Measurements from ENCODE around the gene ZACN.
"Not testable (repeated sequence)": the region's sequence is repeated elsewhere in the genome, so short reads cannot be mapped to it uniquely, and the experiment has no call there.

Gene ZACN

DNA sequence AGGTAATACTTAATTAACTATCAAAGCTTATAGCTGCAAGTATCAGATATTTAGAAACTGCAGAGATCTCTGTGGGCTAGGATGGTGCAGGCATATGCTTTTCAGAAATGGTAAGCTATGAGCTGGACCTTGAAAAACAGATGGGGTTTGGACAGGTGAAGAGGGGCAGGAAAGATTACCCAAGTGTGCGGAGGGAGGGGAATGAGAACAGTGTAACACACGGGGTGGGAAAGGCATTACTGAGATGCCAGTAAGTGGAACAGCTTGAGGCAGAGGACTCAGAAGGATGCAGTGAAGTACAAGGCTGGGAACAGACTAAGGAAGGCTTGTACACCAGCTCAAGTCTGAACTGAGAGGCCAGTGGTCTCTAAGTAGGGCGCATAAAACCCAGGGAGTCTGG is 29.7 kb upstream of the ZACN start:
- Mint-ChIP-seq H3K27me3 (no peaks in the 10 kb centered on the region), H3K4me1 (peaks cover 24% of the 10 kb centered on the region), H3K27ac (no peak overlapping the region), H3K9me3 (no peaks in the 10 kb centered on the region), H3K36me3 (ENCODE audit: low read depth) (peaks cover 56% of the 10 kb centered on the region), H3K4me3 (no peak overlapping the region)
- DNase-seq (no peak), ATAC-seq (no peak)

DNA sequence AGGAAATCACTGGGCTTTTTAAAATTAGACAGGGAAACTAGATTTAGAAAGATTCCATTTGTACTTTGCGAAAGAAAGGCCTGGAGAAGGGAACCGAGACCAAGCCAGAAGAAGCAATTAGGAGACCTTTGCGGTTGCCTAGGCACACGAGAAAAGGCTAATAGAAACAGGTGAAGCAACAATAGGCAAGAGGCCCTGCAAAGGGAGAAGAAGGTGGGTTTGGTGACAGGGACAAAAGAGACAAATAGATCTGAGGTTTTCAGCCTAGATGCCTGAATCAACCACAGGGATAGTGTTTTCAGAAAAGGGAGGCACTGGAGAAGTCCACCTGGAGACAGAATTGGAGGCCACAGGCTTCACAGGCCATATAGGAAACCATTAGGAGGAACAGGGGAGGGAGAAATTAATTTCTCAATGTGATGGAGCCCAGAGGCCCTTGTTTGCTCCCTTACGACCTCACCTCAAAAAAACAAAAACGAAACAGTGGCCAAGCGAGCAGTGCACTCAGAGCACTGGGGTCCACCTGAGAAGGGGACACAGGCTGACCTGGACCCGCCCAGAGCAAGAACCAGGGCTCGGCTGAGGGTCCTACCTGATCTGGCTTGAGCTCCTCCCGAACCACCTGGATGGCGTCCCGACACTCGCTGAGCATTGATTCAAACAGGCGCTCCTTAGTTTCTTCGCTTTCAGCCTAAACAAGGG is 29.0 kb upstream of the ZACN start:
- Mint-ChIP-seq H3K27me3 (no peaks in the 10 kb centered on the region), H3K27ac (peak overlapping the region; percentile 16), H3K36me3 (ENCODE audit: low read depth) (peaks cover 52% of the 10 kb centered on the region), H3K4me1 (peaks cover 29% of the 10 kb centered on the region), H3K9me3 (no peaks in the 10 kb centered on the region), H3K4me3 (no peak overlapping the region)
- no peak for ATAC-seq
- no peak for DNase-seq

DNA sequence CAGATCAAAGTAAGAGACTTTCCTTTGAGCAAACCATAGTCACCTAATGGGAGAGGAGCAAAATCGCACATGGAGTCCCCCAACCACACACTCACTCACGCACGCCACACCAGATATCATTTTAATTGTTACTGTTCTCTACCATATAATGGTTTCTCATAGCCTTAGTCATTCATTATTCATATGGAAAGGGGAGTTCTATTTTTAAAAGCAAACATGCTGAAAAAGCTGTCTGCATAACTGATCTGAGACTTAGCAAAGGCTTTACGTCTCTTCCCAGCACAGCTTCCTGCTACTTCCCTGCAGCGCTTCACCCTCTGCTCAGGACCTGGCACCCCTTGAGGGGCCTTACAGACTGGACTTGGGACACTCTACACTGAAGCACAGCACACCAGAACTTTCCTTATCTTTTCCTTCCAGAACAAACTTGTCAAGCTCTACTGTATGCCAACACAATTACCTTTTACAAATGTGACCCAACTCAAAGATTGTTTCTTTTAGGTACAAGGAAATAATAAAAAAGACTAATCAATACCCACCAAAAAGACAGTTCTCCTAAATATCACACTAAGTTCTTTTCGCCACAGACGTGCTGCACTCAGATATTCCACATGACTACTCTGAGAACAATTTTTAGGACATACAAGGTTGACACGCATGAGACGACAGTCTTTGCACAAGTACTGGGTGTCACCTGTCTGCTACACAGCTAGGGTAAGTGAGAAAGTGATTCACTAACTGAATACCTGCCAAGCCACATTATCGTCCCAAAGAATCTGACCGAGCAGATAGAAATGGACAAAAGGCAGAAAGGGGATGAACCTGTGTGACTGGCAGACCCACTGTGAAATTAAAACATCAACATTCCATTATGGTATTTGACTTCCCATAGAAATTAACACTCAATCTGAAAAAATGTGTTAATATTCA is 28.2 kb upstream of the ZACN start:
- H3K4me1 Mint-ChIP-seq, result peaks cover 29% of the 10 kb centered on the region
- H3K27ac Mint-ChIP-seq, result peak overlapping the region; percentile 16
- H3K27me3 Mint-ChIP-seq, result no peaks in the 10 kb centered on the region
- DNase-seq (no peak), ATAC-seq (no peak)
- H3K4me3 Mint-ChIP-seq, result no peak overlapping the region
- H3K9me3 Mint-ChIP-seq, result no peaks in the 10 kb centered on the region
- peaks cover 46% of the 10 kb centered on the region for H3K36me3 Mint-ChIP-seq (ENCODE audit: low read depth)

DNA sequence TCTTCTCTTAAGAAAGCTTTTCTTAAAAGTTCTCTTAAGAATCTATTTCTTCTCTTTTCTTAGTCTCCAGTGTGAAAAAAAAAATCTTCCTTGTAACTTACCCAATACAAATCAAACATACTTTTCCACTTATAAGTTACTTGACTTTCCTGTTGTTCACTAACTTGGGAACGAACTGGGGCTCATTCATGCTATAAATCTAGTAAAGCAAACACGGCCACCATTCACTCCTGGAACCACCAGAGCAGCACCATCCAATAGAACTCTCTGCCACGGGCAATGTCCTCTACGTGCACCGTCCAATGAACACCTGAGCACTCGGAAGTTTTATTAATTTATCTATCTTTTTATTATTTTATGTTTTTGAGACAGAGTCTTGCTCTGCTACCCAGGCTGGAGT is 27.4 kb upstream of the ZACN start:
- H3K27me3 Mint-ChIP-seq, result no peaks in the 10 kb centered on the region
- ATAC-seq (no peak), DNase-seq (no peak)
- H3K36me3 Mint-ChIP-seq (ENCODE audit: low read depth), result peaks cover 49% of the 10 kb centered on the region
- peaks cover 29% of the 10 kb centered on the region for H3K4me1 Mint-ChIP-seq
- H3K9me3 Mint-ChIP-seq, result no peaks in the 10 kb centered on the region
- no peak overlapping the region for H3K27ac Mint-ChIP-seq
- H3K4me3 Mint-ChIP-seq, result no peak overlapping the region

DNA sequence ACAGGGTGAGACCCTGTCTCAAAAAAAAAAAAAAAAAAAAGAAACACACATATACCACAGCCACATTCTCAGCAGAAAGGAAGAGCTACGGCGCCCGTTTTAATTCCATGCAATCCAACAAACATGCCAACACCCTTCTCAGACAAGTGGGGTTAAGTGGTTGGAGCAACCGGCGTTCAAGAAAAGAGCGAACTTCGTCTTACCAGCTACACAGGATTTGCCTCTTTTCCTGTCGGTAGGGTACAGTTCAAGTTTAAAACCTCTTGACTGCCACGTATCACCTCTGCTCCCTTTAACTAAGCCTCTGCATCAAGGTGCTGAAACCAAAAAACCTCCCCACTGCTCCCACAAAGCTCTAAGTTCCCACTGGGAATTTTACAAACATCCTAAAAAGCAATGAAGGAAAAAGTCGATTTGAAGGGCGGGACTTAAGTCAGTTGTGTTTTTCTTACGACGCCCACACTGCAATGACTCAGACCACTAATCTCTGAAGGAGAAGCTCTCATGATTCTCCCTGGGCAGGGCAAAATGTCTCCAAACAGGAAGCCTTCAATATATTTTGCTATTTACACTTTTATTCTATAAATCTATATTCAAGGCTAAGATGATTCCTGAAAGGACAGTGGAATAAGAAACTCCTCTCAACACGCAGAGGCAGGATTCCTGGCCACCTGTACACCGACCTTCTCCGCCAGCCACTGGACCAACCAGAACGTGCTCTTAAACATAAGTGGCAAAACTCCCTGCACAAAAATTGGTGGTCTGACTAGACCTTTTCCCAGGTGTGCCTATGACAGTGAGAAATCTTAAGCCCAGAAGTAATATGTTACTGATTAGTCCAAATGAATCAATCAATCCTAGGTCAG is 25.5 kb upstream of the ZACN start:
- no peak overlapping the region for H3K4me3 Mint-ChIP-seq
- peak overlapping the region; percentile 25 for H3K27ac Mint-ChIP-seq
- no peaks in the 10 kb centered on the region for H3K27me3 Mint-ChIP-seq
- DNase-seq, result no peak
- no peaks in the 10 kb centered on the region for H3K9me3 Mint-ChIP-seq
- ATAC-seq, result peak; percentile 50
- peaks cover 52% of the 10 kb centered on the region for H3K36me3 Mint-ChIP-seq (ENCODE audit: low read depth)
- peaks cover 29% of the 10 kb centered on the region for H3K4me1 Mint-ChIP-seq

DNA sequence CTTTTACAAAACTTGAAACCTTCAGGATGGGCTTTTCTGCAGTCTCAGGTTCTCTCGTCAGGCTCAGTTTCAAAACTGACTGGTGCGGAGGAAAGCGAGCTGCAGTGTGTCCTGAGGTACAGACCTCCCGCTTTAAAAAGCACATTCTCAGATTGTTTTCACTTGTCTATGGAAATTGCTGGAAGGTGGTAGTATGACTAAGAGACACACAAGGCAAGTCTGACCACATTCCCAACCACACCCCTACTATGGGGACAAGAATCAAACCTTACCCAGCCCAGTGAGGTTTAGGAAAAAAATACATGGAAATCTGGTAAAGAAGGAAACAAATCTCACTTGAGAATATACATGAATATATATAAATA is 24.9 kb upstream of the ZACN start:
- Mint-ChIP-seq H3K9me3 (no peaks in the 10 kb centered on the region), H3K27ac (peak overlapping the region; percentile 25), H3K36me3 (ENCODE audit: low read depth) (peaks cover 52% of the 10 kb centered on the region), H3K4me1 (peaks cover 28% of the 10 kb centered on the region), H3K4me3 (no peak overlapping the region), H3K27me3 (no peaks in the 10 kb centered on the region)
- no peak for ATAC-seq
- DNase-seq, result no peak

DNA sequence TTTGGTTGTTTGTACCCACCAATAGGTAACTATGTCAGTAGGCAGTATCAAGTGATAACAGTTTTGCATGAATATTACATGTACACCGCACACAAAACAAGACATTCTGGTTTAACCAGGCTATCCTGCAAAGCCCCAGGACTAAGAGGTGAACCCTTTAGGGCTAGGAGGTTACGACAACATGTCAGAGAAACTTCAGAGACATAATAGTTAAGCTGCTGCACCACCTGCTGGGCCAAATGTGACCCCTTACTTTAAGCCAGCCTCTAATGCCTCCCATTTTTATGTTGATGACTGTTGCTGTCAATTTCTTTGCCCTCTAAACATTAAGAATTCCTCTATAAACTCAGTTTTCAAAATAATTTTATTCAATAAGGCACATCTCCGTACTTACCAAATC is 22.1 kb upstream of the ZACN start:
- DNase-seq (no peak), ATAC-seq (no peak)
- Mint-ChIP-seq H3K9me3 (no peaks in the 10 kb centered on the region), H3K27me3 (no peaks in the 10 kb centered on the region), H3K4me1 (peaks cover 16% of the 10 kb centered on the region), H3K27ac (no peak overlapping the region), H3K4me3 (no peak overlapping the region), H3K36me3 (ENCODE audit: low read depth) (peaks cover 52% of the 10 kb centered on the region)

DNA sequence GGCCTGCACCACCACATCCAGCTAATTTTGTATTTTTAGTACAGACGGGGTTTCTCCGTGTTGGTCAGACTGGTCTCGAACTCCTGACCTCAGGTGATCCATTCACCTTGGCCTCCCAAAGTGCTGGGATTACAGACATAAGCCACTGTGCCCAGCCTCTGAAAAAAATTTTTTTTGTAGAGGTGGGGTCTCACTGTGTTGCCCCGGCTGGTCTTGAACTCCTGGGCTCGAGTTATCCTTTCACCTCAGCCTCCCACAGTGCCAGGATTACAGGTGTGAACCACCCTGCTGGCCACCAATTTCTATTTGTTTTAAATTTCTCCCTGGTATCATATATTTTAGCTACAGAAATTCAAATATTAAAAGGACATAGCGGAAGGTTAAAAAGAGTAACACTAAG is 20.7 kb upstream of the ZACN start:
- DNase-seq, result not testable (repeated sequence)

DNA sequence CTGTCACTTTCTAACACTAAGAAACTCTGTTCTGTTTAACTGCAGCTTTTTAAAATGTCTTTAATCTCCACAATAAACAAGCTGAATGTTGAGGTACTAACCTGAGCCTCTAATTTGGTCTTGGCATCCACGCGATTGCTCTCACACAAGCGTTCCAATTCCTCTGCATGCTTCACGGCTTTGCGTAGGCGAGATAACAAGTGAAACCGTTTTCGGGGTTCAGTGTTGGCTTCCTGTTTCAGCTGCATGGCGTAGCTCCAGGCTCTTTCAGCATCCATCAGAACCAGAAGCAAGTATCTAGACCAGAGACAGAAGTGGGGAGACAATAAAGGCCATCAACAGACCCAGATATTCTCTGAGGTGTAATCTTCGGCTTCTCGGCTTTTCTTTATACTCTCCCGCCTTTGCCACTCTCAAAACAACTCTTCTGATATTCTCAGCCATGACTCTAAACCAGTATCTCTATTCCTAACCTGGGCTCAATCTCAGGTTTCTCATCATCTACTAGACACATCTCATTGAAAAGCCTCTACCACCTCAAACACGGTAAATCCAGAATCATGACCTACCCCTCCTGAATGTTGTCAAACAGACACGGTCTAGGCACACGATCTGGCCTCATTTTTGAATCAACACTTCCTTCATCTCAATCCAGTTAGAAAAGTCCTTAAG is 15.0 kb upstream of the ZACN start:
- H3K4me1 Mint-ChIP-seq, result peaks cover 22% of the 10 kb centered on the region
- H3K36me3 Mint-ChIP-seq (ENCODE audit: low read depth), result peaks cover 66% of the 10 kb centered on the region
- no peak overlapping the region for H3K4me3 Mint-ChIP-seq
- no peaks in the 10 kb centered on the region for H3K27me3 Mint-ChIP-seq
- peak; percentile 19 for DNase-seq
- H3K9me3 Mint-ChIP-seq, result no peaks in the 10 kb centered on the region
- peak; percentile 52 for ATAC-seq
- peak overlapping the region; percentile 36 for H3K27ac Mint-ChIP-seq

More for the DNA sequence above, 20.7 kb upstream of the ZACN start:
- H3K9me3 Mint-ChIP-seq, H3K27ac Mint-ChIP-seq, ATAC-seq, H3K4me3 Mint-ChIP-seq, H3K27me3 Mint-ChIP-seq: not testable (repeated sequence)
- H3K4me1 Mint-ChIP-seq, result peaks cover 15% of the 10 kb centered on the region
- peaks cover 58% of the 10 kb centered on the region for H3K36me3 Mint-ChIP-seq (ENCODE audit: low read depth)

DNA sequence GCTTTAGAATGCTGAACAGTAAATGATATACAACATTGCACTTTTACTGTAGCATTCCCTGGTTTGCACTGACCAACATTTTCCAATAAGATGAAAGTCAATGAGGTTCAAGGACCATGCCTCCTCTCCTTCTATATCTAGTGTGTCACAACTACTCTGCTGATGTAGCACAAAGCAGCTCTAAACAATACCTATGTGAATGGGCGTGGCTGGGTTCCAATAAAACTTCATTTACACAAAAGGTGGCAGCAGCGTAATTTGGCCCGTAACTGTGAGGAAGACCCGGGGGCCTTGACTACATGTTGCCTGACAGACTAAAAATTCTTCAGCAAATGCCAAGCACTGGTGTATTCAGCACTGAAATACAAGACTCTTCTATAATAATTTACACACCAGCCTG is 13.2 kb upstream of the ZACN start:
- no peaks in the 10 kb centered on the region for H3K27me3 Mint-ChIP-seq
- peaks cover 63% of the 10 kb centered on the region for H3K36me3 Mint-ChIP-seq (ENCODE audit: low read depth)
- ATAC-seq, result no peak
- H3K4me3 Mint-ChIP-seq, result no peak overlapping the region
- H3K4me1 Mint-ChIP-seq, result peaks cover 32% of the 10 kb centered on the region
- H3K9me3 Mint-ChIP-seq, result no peaks in the 10 kb centered on the region
- DNase-seq, result no peak
- peak overlapping the region; percentile 52 for H3K27ac Mint-ChIP-seq

DNA sequence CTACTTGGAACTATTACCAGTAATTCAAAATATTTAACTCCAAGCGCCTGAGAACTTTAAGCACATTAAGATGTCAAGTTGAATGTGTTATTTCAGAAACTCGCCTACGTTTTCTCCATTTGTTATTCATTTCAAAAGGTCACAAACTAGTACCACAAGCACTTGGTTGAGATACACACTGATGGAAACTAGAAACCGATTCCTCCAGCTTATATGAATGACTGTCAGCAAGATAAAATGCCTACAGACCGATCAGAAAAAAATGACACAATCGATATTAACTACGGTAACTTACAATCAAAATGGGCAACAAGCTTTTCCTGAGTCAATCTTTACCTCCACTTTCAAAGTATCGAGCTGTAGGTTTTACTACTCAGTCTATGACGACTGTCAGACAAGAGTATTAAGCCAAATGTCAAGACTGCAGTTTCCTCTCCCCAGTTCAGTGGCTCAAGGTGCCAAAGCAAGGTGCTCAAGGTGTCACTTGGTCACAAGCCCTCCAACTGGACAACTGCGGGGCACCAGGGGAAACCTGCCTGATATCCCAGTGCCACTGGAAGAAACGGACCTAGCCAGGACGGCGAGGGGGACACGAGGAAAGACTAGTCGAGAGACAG is 7.3 kb upstream of the ZACN start:
- peak overlapping the region; percentile 98 for H3K27ac Mint-ChIP-seq
- no peaks in the 10 kb centered on the region for H3K9me3 Mint-ChIP-seq
- peak; percentile 72 for ATAC-seq
- H3K4me3 Mint-ChIP-seq, result peak overlapping the region; percentile 91
- peaks cover 27% of the 10 kb centered on the region for H3K27me3 Mint-ChIP-seq
- peak; percentile 46 for DNase-seq
- H3K4me1 Mint-ChIP-seq, result peaks cover 44% of the 10 kb centered on the region
- peaks cover 26% of the 10 kb centered on the region for H3K36me3 Mint-ChIP-seq (ENCODE audit: low read depth)

DNA sequence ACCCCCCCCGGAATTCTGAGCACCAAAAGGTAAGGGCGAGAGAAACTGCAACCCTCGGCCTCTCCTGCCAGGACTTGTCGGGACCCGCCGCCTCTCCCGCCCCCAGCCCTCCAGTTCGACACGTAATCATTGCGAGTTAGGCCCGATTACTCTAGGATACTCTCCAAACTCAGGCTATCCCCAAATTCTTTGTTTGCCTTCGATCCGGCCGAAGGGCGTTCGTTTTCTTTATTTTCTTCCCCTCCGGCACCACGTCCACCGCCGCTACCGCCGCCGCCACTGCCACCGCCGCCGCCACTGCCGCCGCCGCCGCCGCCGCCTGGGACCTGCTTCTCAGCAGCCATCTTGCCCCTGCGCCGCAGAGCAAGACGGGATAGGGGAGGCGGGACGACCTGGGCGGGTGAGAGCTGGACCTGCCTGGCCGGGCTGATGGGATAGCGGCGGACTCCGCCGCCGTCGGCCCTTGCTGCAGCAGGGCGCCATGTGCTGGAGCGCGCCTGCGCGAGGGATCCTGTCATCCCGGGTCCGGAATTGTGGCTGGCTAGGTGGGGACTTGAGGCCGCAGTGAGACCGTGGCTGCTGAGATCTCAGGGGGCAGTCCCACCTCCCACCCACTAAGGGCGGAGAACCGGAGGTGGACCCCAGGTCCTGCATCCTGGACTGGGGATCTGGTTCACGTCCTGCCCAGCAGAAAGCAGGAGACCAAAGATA is 6.7 kb upstream of the ZACN start, which contains the start of gene SRP68:
TSS of gene SRP68 (minus strand) at position 370 of the 711 bp plus-strand sequence. CDS start at position 344, 26 bp downstream.
- H3K27ac Mint-ChIP-seq, result peak within 1 kb of the TSS; percentile 98
- peak; percentile 85 for DNase-seq
- peaks cover 20% of the 10 kb centered on the region for H3K36me3 Mint-ChIP-seq (ENCODE audit: low read depth)
- ATAC-seq, result peak; percentile 89
- H3K4me3 Mint-ChIP-seq, result peak within 1 kb of the TSS; percentile 91
- H3K4me1 Mint-ChIP-seq, result peaks cover 48% of the 10 kb centered on the region
- H3K9me3 Mint-ChIP-seq, result no peaks in the 10 kb centered on the region
- peaks cover 34% of the 10 kb centered on the region for H3K27me3 Mint-ChIP-seq

Data from activated naive CD8-positive, alpha-beta T cell treated with anti-CD3 and anti-CD28 coated beads, Interleukin-2, amount 50 U/mL, for 24 hours (primary cell).